KMS-11 (cell line): ENCODE measurements around the gene TTC39C.

ENCODE experiments used
- H2AFZ ChIP-seq: fragments of 200-600 bp; sonication (generic); 2 replicates; pipeline ENCODE4 v1.6.1; 2016; ENCODE audit warnings: antibody characterized with exemption, mixed run types, low read depth
- H3K27ac ChIP-seq: fragments of 200-600 bp; sonication (generic); 2 replicates; pipeline ENCODE4 v1.6.1; 2016; ENCODE audit warnings: mild to moderate bottlenecking, mixed run types
- H3K27me3 ChIP-seq: fragments of 200-600 bp; sonication (generic); 2 replicates; pipeline ENCODE4 v1.6.1; 2017; ENCODE audit warnings: mild to moderate bottlenecking, low read depth, mixed run types, moderate library complexity; ENCODE audit not compliant: insufficient read depth
- H3K36me3 ChIP-seq: fragments of 200-600 bp; sonication (generic); 2 replicates; pipeline ENCODE4 v1.6.1; 2017; ENCODE audit warnings: mild to moderate bottlenecking, mixed run types; ENCODE audit not compliant: insufficient read depth
- H3K4me1 ChIP-seq: fragments of 200-600 bp; sonication (generic); 2 replicates; pipeline ENCODE4 v1.6.1; 2016; ENCODE audit warnings: mild to moderate bottlenecking, low read depth, mixed run types; ENCODE audit not compliant: poor library complexity, severe bottlenecking
- H3K4me2 ChIP-seq: fragments of 200-600 bp; sonication (generic); 2 replicates; pipeline ENCODE4 v1.7.0; 2016; ENCODE audit warnings: mild to moderate bottlenecking, mixed run types
- H3K4me3 ChIP-seq: fragments of 200-600 bp; sonication (generic); IDR thresholded peaks from 2 replicates; pipeline ENCODE4 v1.6.1; 2017; ENCODE audit warnings: low read depth, low read length, mixed read lengths; ENCODE audit not compliant: insufficient read depth
- H3K79me2 ChIP-seq: fragments of 200-600 bp; sonication (generic); 2 replicates; pipeline ENCODE4 v1.6.1; 2016; ENCODE audit warnings: low read depth, mixed run types; ENCODE audit not compliant: insufficient read depth
- H3K9ac ChIP-seq: fragments of 200-600 bp; sonication (generic); 2 replicates; pipeline ENCODE4 v1.6.1; 2016; ENCODE audit warnings: mild to moderate bottlenecking, mixed run types
- H4K20me1 ChIP-seq: fragments of 200-600 bp; sonication (generic); 2 replicates; pipeline ENCODE4 v1.6.1; 2016; ENCODE audit warnings: mild to moderate bottlenecking, mixed run types; ENCODE audit not compliant: insufficient read depth
- CTCF ChIP-seq: fragments of 200-600 bp; sonication (generic); conservative IDR thresholded peaks from 2 replicates; pipeline ENCODE4 v1.6.1; 2017; ENCODE audit warnings: low read depth, mild to moderate bottlenecking, antibody characterized with exemption, low read length, moderate library complexity, mixed read lengths

TTC39C gene

DNA sequence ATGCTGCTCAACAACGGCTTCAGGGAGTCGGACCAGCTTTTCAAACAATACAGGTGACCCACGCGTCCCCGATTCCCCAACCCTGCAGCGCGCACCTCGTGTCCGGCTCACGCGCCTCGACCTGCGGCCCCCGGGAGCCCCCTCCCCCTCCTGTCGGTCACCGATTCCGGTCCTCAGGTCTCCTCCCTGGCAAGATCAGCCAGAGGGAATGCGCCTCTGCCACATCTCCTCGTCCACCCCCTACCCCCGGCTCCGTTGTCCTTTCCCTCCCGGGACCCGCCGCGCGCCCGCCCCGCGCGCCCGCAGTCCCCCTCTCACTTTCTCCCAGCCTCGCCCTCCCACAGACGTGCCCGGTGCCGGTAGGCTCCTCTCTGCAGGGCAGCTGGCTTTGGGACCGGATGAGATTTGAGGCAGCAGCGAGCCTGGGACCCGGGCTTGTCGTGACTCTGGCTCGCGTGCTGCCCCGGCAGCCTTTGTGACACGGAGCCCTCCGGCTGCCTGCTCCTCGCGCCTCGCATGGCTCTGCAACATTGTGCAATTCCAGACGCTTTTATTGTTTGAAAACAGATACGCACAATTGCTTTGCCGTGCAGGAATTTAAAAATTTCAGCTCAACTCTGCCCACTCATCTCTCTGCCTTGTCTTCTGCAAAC lies 558 bp downstream of the TTC39C start:
- H3K79me2 ChIP-seq = no peaks in the 10 kb centered on the region
- H3K27me3 ChIP-seq = peaks cover 23% of the 10 kb centered on the region

DNA sequence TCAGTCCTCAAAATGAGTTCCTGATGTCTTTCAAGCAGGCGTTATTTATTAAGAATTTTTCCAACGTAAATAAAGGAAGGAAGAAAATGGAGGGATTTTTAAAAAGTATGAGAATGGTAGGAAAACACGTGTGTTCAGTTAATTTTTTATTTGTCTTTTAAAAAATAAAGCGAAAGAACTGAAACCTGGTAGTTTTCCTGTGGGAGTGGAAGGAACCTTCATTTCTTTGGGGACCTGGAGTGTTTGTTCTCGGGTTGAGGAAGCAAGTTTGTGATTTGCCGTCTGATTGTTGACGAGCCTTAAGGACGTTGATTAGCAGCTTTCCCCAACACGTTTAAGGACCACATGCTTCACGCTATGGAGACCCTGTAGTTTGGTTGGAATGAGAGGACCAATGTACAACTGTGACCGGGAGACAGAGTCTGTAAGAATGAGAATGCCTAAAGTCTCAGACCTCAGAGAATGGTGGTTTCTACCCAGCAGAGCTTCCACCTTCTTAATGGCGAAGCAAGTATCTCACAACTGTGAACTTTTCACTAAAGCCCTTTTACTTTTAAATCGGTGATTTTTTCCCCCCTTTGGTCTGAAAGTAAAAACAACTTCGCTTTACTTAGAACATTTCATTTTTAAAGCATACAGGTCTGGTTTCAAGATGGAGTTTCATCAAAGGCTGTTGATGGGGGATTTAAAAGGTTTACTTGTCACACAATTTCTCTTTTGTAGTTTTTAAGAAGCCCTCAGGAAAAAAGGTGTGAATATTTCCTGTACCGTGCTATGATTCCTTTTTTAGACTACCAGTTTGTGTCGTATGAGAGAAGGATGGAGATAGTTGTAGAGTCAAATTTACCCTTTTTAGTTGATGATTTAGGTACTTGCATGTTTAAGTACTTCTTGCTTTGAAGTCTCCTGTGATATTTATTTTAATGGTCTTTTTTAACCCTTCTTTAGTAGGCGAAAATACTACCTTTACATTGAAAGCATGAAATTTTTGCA lies 1.4 kb downstream of the TTC39C start:
- Histone ChIP-seq H3K36me3 (no peaks in the 10 kb centered on the region), H3K4me2 (peak overlapping the region; percentile 96), H3K4me3 (no peak overlapping the region), H2AFZ (peak overlapping the region; percentile 77; the same call in 1 of the 2 replicates), H3K9ac (peak overlapping the region; percentile 58; the same call in 1 of the 2 replicates), H3K4me1 (peaks cover 76% of the 10 kb centered on the region), H3K79me2 (no peaks in the 10 kb centered on the region), H3K27me3 (peaks cover 23% of the 10 kb centered on the region), H3K27ac (no peak overlapping the region), H4K20me1 (no peaks in the 10 kb centered on the region)
- no peak for TF ChIP-seq CTCF

More for the DNA sequence above, 558 bp downstream of the TTC39C start:
- Histone ChIP-seq H3K36me3 (no peaks in the 10 kb centered on the region), H3K27ac (no peak overlapping the region), H3K4me3 (no peak overlapping the region), H3K9ac (peak overlapping the region; percentile 58; the same call in 1 of the 2 replicates), H2AFZ (peak overlapping the region; percentile 77), H3K4me1 (peaks cover 76% of the 10 kb centered on the region), H3K4me2 (peak overlapping the region; percentile 96), H4K20me1 (no peaks in the 10 kb centered on the region)
- TF ChIP-seq CTCF = no peak

DNA sequence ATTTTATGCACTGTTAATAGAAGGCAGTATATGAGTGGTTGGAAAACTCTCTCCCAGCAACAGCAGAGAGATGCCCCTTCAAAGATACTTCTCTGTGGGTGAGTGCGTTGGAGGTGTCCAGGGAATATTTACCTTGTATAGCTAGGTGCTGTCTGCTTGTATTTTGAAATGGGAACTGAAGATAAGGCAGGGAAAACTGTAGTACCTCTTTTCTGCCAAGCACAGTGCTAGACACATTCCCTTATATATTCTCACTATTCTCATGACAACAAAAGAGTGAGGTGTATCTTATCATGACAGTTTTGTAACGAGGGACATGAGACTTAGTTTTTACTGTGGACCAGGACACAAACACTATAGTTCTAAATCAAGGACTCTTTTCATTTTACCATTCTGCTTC lies 2.1 kb downstream of the TTC39C start:
- Histone ChIP-seq H2AFZ (no peak overlapping the region), H3K4me3 (no peak overlapping the region), H3K4me1 (peaks cover 76% of the 10 kb centered on the region), H3K27ac (no peak overlapping the region), H3K36me3 (no peaks in the 10 kb centered on the region), H3K27me3 (peaks cover 23% of the 10 kb centered on the region), H3K4me2 (peak overlapping the region; percentile 96; the same call in 1 of the 2 replicates), H3K9ac (no peak overlapping the region), H4K20me1 (no peaks in the 10 kb centered on the region), H3K79me2 (no peaks in the 10 kb centered on the region)
- TF ChIP-seq CTCF = peak; percentile 48; the same call in 1 of the 2 replicates

DNA sequence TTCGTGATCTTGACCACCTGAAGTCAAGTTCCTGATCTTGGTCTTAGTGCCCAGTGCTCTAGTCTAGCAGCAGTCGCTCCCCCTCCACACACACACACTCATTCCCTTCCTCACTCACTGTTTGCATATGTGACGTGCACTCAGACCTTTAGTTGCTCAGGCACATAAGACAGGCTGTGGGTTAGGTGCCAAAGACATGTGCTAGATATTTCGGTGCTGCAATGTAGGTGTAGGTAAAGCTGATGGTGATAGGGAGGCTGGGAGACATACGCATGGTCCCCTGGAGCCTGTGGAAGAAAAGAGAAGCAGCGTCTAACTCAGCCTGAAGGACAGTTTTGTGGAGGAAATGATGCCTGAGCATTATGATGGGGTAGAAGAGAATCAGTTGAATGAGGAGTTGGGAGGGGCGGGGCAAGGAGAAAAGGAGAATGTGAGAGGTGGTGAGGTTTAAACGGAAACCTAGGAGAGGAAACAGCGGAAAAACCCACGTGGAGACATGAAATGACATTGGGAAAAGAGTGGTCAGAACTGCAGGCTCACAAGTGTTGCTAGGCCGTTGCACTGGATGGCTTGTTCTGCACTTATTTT lies 3.8 kb downstream of the TTC39C start:
- Histone ChIP-seq H3K4me2 (no peak overlapping the region; the same call in 1 of the 2 replicates), H2AFZ (no peak overlapping the region), H3K79me2 (no peaks in the 10 kb centered on the region), H3K4me3 (no peak overlapping the region), H3K27me3 (peaks cover 18% of the 10 kb centered on the region), H4K20me1 (no peaks in the 10 kb centered on the region), H3K36me3 (no peaks in the 10 kb centered on the region), H3K27ac (no peak overlapping the region), H3K4me1 (peaks cover 85% of the 10 kb centered on the region), H3K9ac (no peak overlapping the region)
- no peak for TF ChIP-seq CTCF
